Limb (tissue), 2 donors: ENCODE data around the gene FRK.
"Not testable (repeated sequence)": the region's sequence is repeated elsewhere in the genome, so short reads cannot be mapped to it uniquely, and the experiment has no call there.

ENCODE experiments used
- DNase-seq, 2 donors: peaks; one replicate each; pipeline ENCODE4 v3.0.0-alpha.2; 2016; ENCODE audit errors: extremely low spot score in 2 of 2

Gene FRK

DNA sequence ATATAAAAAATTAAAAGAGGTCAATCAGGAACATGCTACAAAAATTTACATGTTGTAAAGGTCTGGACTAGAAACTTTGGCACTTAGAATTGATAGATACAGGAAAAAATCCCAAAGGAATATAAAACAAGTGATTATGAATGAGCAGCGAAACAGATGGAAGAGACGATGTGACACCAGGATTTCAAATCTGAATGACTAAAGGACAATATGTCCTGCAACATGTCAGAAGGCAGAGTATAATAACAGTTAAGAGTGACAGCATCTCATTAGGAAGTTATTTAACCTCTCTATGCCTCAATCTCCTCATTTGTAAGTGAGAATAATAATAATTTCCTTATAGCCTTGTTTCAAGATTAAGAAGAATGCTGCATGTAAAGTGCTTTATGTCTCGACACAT lies 50.3 kb downstream of the FRK start:
- no peak for DNase-seq

DNA sequence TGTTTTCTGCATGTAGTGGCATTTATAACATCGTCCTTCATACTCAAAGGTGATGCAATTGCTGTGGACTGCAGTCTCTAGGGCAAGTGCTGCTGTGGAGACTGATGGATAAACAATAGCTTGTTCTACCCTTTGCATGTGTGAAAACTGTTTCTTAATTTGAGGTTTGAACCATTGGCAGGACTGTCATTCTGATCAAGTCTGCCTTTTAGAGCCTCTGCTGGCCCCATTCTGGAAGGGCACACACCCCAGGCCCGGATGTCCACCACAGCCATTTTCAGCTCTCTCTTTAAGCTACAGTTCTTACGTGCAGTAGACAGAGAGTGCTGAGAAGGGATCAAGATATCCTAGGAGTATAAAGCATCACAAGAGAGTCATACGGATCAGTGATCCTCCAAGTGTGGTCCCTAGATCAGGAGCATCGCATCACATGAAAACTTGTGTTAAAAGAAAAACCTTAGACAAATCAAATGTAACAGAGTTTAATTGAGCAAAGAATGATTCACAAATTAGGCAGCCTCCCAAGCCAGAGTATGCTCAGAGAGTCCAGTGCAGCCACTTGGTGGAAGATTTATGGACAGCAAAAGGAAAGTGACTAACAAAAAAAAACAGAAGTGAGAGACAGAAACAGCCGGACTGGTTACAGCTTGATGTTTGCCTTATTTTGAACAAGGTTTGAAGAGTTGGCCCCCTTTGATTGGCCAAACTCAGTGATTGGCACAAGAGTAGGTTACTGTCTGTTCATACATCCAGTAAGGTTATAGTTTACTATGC lies 52.0 kb downstream of the FRK start:
- peak in 1 of 2 donors; percentile 31 for DNase-seq

DNA sequence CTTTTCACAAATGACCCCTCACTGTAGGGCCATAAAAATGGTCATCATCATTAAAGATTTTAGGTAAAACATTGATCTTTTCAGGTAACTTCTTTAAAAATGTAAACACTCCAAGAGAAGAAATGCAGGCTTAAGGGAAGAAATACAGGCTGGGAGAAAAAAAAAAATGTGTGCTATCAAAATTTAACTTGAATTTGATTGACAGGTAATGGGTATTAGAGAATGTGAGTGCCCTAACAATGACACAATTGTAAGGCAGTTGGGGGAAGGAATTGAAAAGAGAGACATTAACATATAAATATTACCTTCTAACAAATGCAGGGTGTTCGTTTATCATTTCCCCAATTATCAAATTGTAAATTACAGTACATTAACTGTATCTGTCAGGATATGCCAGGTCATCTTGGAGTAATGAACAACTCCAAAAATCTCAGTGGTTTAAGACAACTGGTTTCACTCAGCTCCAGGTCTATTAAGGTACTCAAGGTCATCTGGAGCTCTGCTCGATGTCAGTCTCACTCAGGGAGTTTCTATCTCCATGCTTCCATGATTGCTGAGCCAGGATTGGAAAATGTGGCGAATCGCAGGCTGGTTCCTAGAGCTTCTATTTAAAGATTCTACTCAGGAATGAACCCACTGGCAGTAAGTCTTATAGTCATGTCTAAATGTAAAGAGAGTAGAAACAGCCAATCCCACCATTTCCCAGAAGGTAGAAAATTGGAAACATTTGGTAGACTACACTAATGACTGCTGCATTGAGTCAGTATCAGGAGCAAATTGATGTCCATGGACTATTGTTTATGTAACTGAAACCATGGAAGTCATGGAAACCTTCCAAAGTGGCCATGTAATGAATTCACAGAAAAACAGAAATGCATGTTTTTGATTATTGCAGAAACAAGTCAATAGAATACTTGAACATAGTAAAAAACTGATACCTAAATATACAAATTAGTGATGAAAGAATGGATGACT lies 55.6 kb downstream of the FRK start:
- peak in 1 of 2 donors; percentile 54 for DNase-seq

DNA sequence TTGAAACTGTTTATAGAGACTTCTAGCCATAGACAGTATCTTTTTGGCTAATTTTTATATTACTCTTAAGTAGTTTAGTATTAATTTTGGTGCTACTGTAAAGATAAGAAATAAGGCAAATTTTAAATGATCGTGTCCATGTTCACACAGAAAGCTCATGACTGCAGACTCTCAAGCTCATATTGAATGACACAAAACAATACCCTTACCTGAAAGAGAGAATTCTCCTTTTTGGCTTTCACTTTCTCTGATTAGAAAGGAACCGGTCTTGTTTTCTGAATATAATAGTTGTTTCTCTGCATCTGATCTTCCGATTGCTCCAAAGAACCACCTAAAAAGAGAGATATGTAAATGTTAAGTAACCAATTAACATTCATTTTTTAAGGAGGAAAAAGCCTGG lies 57.0 kb downstream of the FRK start:
- DNase-seq: no peak

DNA sequence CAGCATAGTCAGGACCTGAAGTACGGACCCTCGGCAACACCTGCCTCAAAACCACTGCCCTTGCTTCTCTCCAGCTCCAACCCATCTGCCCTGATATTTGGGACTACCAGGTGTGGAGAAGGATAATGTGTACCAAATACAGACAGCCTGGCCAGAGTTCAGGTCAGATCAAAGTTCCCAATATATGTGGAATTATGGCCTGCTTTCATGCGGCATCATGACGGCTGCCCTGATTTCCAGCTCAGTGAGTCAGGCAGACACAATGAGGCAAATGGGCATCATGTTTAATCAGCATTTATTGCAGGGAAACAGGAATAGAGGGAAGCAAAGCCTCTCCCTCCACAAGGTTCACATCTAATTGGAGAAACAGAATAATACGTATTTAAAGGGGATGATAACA lies 57.9 kb downstream of the FRK start:
- no peak for DNase-seq

DNA sequence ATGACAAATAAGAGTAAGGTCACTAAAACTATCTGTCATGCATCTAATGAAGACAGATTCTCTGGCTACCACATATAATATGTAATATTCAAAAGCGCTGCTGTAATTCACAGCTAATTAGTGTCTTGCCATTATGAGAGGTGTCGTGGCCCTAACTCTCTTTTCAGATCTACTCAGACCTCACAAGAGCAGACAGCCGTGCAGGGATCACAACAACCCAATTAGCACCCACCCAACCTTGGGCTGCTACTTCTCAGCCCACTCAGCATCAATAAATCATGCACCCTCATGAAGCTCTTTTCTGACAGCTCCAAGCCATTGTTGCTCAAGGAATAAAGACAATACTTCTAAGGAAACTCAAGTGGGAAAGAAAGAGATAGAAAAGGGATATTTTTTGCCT lies 61.5 kb downstream of the FRK start:
- DNase-seq: no peak

DNA sequence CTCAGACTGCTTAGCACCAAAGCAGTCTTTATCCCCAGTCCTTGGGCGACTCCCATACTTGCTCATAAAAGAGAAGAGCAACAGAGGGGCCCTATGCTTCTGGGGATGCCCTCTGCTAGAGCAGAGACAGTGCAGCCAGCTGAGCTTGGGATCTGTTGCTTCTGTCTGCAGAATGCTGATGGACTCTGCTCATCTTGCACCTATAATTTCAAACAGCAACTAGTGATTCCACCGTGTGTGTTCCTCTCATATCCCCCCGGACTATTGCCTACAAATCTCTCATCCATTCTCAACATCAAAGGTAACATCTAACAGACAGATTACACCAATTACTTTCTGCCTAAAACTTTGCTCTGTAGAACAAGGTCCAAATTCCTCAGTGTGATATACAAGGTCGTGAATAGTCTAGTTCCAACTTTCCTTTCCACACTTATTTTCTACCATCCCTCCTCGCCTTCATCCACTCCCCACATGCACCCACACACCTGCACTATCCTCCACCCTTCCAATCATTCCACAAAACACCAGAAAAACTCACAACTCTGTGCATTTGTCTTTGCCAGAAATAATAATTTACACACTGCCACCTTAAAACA lies 62.6 kb downstream of the FRK start:
- DNase-seq: no peak

DNA sequence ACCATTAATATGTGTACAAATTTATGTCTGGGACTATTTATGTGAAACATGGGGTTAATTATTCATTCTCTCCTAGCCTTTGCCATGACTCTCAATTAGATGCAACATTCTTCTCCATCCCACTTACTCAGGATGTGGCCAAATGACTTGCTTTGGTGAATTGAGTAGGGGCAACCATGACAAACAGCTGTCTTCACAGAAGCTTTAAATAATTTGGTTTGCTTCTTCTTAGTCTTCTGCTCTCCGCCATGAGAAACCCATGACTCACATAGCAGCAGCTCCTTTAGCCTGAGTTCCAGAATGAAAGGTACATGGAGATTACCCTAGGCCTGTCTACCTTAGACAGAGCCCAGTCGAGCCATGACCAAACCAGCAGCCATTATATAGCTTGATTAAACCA lies 74.7 kb downstream of the FRK start:
- no peak for DNase-seq

DNA sequence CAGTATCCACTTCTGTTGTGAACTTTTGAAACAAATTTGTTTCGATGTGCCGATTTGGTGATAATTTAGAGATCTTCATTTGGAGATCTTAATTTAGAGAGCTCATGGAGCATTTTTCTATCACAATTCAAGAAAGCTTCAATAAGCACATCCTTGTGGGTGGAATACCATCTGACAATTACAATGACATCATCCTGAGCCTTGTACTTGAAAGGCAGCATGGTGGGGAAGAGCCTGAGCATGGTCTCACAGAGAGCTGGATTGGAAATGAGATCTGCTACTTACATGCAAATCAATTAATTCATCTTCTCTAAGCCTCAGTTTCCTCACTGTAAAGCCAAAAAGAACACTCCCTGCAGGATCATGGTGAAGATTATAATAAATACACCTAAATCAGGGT lies 75.9 kb downstream of the FRK start:
- no peak for DNase-seq

DNA sequence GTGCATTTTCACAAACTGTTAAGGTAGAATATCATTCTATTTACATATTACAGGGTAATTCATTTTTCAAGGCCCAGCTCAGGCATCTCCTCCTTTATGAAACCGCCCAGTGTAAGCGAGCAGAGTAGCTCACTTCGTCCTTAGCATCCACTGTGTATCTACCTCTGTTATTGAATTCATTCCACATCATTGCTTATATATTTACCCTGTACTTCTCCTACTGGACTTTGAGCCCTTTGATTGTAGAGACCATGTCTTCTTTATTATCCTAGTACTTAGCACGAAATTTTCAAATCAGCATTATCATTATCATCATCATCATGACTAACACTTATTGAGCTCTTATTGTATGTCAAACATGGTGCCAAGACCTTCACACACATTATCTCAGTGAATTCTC lies 76.7 kb downstream of the FRK start:
- DNase-seq: no peak

DNA sequence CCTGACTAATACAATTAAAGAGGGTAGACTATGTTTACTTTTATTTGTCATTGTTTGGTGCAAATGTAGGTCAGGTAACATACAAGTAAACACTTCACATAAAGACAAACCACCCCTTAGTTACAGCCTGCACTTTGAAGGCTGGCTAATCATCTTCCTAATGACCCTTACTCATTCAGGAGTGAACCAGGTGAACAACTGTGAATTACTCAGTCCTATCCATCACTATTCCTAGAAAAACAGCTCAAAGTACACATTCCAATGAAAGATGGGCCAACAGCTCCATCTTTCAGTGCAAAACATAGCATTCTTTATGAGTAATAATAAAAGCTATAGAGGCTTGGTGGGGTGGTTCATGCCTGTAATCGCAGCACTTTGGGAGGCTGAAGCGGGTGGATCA lies 78.2 kb downstream of the FRK start:
- no peak for DNase-seq

DNA sequence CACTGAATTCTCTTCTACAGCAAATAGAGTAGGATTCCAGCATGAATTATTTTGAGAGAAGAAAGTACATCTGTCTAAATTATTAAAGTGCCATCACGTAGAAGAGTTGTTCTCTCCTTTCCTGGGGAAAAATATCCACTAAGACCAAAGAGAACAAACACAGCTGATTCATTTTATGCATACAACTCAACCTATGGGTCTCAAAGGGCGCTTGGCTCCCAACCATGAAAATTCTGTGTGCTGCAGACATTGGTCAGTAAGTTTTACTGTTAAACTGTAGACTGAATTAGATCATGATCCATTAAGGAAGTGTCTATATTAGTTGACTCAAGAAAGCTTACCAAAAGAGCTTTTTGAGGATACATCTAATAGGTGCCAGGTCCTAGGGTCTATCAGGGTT lies 83.5 kb downstream of the FRK start:
- DNase-seq: no peak

DNA sequence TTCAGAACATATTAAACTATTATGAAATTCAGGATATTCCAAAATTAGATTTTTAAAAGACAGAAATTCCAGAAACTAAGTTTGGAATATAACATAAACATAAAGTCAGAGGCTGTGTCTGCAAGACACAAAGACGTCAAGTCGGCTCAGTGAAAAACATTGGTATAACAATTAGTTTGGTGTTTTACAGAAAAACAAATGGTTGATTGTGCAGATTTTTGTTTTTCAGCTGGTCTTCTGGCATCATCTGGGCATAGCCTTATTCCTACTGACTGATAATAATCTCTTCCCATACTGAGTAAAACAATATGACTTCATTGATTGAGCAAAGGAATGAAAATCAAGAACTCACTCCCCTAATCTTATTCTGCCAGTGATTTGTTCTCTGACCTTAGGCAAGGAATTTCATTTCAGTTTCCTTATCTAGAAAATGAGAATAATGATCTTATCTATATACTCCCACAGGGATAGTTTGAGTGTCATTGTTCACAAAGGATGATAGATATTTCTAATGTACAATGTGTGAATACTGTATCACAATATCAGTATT lies 84.3 kb downstream of the FRK start:
- DNase-seq: no peak

DNA sequence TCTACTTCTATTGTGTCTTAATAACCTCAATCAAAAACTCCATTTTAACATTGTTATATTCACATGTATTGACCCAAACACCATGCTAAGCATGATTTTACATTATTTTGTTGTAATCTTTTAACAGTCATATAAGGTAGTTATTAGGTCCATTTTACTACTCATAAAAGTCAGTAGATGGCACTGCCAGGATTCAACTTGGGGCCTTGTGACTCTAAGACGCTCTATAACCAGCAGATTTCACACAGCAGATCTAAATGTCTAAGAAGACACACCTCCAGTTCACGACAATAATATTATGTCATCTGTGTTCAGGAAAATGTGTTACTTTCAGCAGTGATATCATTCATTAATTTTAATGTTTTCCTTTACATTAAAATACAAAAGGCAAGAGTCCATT lies 88.0 kb downstream of the FRK start:
- no peak for DNase-seq

DNA sequence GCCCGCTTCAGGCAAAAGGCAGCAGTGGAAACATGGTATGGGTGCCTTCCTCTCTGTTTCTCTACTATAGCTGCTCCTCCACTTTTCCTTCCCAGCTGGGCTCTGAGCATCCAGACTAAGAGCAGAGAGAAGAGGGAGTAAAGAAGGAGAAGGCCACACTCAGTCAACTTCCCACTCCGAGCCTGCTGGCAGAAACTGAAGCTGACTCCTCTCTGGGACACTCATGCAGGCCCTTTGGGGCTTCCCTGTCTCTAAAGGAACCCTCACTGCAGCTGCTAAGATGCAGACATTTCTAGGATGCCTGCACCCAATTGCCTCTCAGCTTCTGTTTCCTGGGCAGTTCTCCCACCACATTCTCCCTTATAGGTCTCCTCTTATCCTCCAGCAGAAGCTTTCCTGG lies 88.9 kb downstream of the FRK start:
- no peak for DNase-seq

DNA sequence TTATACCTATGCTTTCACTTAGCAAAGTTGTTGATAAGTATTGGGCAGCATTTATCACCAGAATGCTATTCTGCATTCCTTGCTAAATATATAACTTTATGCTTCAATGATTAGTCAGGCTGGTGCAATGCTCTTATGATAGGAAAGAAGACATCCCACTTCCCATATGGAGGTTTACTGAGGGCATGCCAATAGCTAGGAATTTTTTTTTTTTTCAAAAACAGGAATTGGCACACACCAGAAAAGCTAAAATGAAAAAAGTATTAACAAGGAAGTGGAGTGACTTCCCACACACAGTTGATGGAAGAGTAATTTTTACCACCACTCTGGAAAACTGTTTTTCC lies 90.8 kb downstream of the FRK start:
- DNase-seq: no peak

DNA sequence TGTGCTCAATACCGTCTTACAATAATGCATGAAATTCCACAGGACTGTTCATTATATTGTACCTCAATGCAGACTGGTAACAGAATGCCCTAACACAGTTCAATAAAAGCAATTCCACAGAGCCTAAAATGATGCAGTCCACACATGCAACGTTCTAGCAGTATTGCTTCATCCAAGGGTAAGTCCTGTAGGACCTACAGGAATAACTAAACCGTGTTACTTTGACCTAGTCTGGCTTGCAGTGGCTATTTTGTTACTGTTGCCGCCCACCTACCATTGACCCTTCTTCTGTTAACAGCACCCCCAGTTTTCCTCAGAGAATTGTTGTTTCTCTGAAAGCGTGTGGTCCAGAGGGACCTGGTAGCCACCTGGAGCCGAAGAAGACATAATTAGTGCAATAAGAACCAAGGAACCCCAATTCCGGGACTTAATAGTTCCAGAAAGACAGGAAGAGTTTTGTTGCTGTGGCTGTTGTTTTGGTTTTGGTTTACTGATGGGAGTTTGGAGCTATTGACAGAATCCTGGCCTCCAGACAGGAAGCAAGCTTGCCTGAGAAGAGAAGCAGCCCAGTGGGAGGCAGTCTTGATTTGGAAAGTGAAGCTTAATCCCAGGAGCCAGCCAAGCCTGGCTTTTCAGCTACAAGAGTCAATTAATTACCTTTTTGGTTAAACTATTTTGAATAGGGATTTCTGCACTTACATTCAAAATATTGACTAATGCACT lies 91.3 kb downstream of the FRK start:
- DNase-seq: no peak

DNA sequence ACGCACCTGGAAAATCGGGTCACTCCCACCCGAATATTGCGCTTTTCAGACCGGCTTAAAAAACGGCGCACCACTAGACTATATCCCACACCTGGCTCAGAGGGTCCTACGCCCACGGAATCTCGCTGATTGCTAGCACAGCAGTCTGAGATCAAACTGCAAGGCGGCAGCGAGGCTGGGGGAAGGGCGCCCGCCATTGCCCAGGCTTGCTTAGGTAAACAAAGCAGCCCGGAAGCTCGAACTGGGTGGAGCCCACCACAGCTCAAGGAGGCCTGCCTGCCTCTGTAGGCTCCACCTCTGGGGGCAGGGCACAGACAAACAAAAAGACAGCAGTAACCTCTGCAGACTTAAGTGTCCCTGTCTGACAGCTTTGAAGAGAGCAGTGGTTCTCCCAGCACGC lies 100.4 kb downstream of the FRK start:
- not testable (repeated sequence) for DNase-seq

DNA sequence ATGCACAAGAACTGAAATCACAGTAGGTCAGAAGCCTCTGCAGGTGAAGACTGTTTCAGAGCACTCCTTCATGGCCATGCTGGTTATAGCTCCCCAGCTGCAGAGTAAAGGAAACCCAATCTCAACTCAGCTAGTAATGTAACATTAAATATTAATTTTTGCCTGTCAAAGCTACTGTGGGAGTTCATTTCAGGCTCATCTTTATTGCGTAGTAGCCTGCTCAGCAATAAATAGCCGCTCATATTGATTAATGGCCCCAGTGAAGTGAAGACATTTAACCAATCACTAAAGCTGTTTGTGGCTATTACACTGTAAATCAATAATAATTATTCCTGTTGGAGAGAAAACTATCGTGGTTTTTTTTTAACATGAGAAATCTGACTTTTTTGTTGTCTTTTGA lies 101.7 kb downstream of the FRK start:
- DNase-seq: no peak

DNA sequence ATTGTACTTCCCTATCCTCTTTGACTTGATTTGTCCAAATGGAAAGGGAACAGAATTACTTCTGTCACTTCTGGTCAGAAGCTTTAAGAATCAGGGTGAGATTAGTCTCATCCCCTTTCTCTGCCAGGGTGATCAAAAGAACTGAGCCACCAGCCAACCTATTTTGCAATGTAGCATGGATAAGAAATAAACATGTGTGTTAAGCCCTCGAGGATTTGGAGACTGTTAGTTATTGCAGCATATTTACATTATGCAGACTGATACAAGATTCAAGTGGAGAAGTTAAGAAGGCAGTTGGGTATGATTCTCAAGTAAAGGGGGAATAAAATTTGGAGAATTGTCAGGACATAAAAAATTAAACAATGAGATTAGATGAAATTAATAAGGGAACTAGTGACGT lies 106.0 kb downstream of the FRK start:
- no peak for DNase-seq

DNA sequence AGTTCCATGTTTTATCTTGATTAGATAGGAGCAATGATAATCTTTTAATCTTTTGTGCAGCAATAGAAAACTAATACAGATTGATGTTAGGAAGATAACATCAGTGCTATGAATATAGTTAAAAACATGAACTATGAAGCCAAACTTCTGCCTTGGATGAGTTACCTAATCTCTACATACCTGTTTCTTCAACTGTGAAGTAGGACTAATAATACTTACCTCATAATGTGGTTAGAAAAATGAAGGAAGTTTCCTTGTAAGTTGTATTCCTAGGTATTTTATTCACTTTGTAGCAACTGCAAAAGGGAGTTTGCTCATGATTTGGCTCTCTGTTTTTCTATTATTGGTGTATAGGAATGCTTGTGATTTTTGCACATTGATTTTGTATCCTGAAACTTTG lies 111.9 kb downstream of the FRK start:
- DNase-seq: no peak
